Endometrium (tissue), 2 donors: Measurements from ENCODE around the gene KDM4D.
"Not testable (repeated sequence)": the region's sequence is repeated elsewhere in the genome, so short reads cannot be mapped to it uniquely, and the experiment has no call there.

Experiments used
- FAIRE-seq: peaks from 2 replicates; lab custom pipeline; 2012; peaks lifted over from hg19 to GRCh38; lab: Jason Lieb, UNC
- donor health status: control.
- donor health status: control.

Gene KDM4D

DNA sequence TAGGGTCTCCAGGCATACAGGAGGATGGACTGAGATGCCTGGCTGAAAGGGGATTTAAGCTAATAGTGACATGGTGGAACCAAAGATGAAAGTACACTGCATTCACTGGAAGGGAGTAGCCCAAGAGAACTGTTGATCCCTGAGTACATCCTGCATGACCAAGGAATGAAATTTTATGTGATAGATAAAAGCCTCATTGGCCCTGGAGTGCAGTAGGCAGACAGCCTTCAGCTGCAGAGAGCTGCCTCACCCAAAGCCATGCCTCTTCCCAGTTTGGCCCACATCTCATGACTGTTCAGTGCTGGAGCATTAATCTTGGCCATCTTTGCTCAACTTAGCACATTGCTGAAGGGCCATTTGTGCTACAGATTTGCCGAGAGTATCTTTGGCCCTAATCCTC, 59.5 kb downstream of the KDM4D start:
- no peak for FAIRE-seq

DNA sequence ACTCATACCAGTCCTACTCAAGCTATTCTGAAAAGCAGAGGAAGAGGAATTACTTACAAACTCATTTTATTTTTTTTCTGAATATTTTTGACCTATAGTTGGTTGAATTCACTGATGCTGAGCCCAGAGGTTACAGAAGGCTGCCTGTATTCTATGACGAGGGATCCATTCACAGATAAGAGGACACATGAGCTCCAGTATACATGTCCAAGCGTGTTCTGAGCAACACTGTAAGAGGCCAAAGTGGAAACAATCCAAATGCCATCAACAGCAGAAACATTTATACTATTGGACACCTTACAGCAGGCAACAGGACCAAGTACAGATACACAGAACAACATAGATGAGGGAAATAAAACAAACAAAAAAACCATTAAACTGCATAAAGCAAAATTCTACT, 61.8 kb downstream of the KDM4D start:
- FAIRE-seq = no peak

DNA sequence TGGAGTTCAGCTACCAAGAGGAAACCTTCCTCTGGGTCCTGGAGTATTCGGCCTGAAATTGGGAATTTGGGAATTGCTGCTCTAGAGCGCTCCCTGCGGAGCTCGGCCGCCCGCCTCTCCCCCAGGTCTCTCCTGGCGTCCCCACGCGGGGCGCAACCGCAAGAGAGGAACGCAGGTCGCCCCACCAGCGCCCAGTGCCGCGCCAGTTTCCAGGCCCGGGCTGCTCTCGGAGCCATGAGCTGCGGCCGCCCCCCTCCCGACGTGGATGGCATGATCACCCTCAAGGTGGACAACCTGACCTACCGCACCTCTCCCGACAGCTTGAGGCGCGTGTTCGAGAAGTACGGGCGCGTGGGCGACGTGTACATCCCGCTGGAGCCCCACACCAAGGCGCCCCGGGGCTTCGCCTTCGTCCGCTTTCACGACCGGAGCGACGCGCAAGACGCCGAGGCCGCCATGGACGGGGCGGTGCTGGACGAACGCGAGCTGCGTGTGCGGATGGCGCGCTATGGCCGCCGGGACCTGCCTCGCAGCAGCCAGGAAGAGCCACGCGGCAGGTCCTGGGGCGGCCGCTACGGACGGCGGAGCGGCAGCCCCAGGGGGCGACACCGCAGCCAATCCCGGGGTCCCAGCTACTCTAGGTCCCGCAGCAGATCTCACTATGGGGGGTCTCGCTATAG, 64.0 kb downstream of the KDM4D start:
- not testable (repeated sequence) for FAIRE-seq

DNA sequence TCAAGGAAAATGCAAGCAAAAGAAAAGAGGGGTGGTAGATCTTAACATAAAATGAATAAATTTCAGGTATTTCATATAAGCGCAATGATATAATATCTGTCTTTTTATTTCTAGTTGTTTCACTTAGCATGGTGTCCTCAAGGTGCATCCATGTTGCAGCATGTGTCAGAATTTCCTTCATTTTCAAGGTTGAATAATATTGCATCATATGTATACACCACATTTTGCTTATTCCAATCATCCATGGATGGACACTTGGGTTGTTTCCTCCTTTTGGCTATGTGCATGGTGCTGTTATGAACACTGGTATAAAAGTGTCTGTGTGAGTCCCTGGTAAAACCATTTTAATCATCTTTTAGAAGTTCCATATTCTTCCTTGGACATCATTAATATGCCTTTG, 68.7 kb downstream of the KDM4D start:
- no peak for FAIRE-seq

DNA sequence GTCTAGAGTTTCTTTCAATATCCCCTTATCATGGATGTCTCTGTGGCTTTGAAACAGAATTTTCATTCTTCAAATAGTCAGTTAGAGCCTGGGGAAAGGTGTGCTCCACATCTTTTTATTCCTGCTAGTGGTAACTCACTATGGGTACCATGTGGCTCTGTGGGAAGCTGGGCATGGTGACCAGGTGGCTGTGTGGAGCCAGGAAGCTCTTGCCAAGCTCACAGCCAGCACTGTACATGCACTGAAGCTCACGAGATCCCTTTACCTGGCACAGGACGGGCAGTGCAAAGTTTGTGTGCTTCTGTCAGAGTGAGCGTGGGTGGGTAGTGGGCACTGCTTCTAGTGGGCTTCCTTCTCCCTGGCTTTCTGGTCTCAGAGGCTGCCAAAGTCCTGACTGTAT, 69.4 kb downstream of the KDM4D start:
- FAIRE-seq = no peak

DNA sequence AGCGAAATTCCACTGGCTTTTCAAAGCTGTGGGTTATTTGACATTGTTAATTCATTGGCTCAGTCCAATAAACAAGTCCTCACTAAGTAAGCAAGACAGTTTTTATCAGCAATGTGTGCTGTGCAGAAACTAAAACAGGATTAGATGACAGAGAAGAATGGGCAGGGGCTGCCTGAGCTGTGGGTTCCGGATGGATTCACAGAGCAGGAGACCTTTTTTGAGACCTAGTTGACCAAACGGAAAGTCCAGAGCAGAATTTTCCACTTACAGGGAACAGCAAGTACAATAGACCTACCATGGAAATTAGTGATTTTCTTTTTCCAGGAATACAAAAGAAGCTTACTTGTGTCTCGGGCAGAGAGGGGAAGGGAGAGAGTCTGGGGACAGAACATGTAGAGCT, 70.5 kb downstream of the KDM4D start:
- no peak for FAIRE-seq

DNA sequence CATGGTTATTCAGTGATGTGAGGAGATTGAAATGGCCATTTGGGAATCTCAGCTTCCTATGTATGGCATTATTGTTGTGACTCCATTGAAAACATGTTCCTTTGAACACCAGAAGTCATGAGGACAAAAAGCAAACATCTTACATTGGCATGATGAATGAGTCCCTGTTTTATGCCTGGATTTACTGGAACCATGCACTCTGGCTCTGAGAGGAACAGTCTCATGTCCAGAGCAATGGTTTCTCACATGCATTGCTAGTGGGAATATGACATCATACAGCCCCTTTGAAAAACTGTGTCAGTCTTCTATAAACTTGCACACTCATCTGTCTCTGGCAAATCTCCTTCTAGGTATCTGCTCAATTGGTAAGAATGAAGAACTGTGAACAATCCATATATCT, 72.3 kb downstream of the KDM4D start:
- FAIRE-seq = no peak
